ENCODE measurements around the gene CHD9.

DNA sequence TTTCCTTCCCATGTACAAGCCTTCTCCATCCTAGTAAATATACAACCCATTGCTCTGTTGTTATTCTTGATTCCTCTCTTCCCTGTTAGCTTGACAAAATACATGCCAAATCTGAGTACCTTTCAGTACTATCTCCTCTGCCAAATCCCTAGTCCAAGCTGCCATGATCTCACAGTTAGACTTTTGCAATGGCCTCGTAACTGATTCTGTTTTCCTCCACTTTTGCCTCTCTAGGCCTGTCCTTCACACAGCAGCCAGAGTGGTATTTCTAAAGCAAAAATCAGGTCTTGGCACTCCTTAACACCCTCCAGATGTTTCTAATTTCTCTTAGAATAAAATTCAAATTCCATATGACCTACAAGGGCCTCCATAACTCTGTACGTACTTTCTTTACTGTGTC is 226.5 kb downstream of the CHD9 start:
- TF ChIP-seq, protein P1, sequence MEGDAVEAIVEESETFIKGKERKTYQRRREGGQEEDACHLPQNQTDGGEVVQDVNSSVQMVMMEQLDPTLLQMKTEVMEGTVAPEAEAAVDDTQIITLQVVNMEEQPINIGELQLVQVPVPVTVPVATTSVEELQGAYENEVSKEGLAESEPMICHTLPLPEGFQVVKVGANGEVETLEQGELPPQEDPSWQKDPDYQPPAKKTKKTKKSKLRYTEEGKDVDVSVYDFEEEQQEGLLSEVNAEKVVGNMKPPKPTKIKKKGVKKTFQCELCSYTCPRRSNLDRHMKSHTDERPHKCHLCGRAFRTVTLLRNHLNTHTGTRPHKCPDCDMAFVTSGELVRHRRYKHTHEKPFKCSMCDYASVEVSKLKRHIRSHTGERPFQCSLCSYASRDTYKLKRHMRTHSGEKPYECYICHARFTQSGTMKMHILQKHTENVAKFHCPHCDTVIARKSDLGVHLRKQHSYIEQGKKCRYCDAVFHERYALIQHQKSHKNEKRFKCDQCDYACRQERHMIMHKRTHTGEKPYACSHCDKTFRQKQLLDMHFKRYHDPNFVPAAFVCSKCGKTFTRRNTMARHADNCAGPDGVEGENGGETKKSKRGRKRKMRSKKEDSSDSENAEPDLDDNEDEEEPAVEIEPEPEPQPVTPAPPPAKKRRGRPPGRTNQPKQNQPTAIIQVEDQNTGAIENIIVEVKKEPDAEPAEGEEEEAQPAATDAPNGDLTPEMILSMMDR (IDR thresholded peaks at IDR 0.05), result no peak
- no peak for TF ChIP-seq POLR2A (IDR thresholded peaks at IDR 0.05)

All from thyroid gland (tissue), 4 donors.